GM23338 (cell line): ENCODE measurements around the gene PQBP1. TPM values are rescaled to one million over a fixed set of nuclear protein-coding genes. Genes with fewer than 3 reads are reported as not detected.

Source experiments
- ATAC-seq: fragments of 200-7000 bp; cut with Tn5 transposase; 3 replicates; pipeline ENCODE4 v1.9.1; 2020
- DNase-seq: peaks from one replicate; pipeline ENCODE4 v3.0.0-alpha.2; 2015; ENCODE audit warnings: low spot score
- H2AFZ ChIP-seq: fragments of 200-600 bp; sonication (generic); 2 replicates; pipeline ENCODE4 v1.8.0; 2016; ENCODE audit warnings: antibody characterized with exemption, mild to moderate bottlenecking, moderate library complexity
- H3F3A ChIP-seq: fragments of 200-600 bp; sonication (generic); replicated peaks from 2 replicates; pipeline ENCODE4 v1.8.0; 2017; ENCODE audit warnings: antibody characterized with exemption, mixed run types, low read depth
- H3K27ac ChIP-seq: fragments of 200-600 bp; sonication (generic); 2 replicates; pipeline ENCODE4 v1.6.1; 2016; ENCODE audit warnings: low read depth
- H3K27me3 ChIP-seq: fragments of 200-600 bp; sonication (generic); 2 replicates; pipeline ENCODE4 v1.8.0; 2016; ENCODE audit warnings: mild to moderate bottlenecking, mixed run types, moderate library complexity; ENCODE audit not compliant: insufficient read depth
- H3K36me3 ChIP-seq: fragments of 200-600 bp; sonication (generic); 2 replicates; pipeline ENCODE4 v1.8.0; 2016; ENCODE audit warnings: mild to moderate bottlenecking; ENCODE audit not compliant: insufficient read depth
- H3K4me1 ChIP-seq: fragments of 200-600 bp; sonication (generic); 2 replicates; pipeline ENCODE4 v1.8.0; 2016; ENCODE audit warnings: mild to moderate bottlenecking, moderate library complexity; ENCODE audit not compliant: insufficient read depth
- H3K4me2 ChIP-seq: fragments of 200-600 bp; sonication (generic); 2 replicates; pipeline ENCODE4 v1.7.1; 2017; ENCODE audit warnings: mixed run types
- H3K4me3 ChIP-seq: fragments of 200-600 bp; sonication (generic); 2 replicates; pipeline ENCODE4 v1.6.1; 2016; ENCODE audit warnings: mixed run types
- H3K79me2 ChIP-seq: fragments of 200-600 bp; sonication (generic); replicated peaks from 2 replicates; pipeline ENCODE4 v1.8.0; 2017; ENCODE audit warnings: mild to moderate bottlenecking; ENCODE audit not compliant: insufficient read depth
- H3K9me2 ChIP-seq: fragments of 200-600 bp; sonication (generic); 2 replicates; pipeline ENCODE4 v1.8.0; 2017; ENCODE audit not compliant: insufficient read depth
- H4K20me1 ChIP-seq: fragments of 200-600 bp; sonication (generic); replicated peaks from 2 replicates; pipeline ENCODE4 v1.8.0; 2017; ENCODE audit warnings: mild to moderate bottlenecking; ENCODE audit not compliant: insufficient read depth
- H3K27ac Mint-ChIP-seq: 2 replicates; pipeline ENCODE4 v1.8.0; 2020; ENCODE audit warnings: inconsistent platforms, mild to moderate bottlenecking, moderate library complexity, mixed read lengths
- H3K27me3 Mint-ChIP-seq: 3 replicates; pipeline ENCODE4 v1.8.0; 2022; ENCODE audit warnings: low read depth, mild to moderate bottlenecking, moderate library complexity, mixed read lengths, inconsistent platforms; ENCODE audit not compliant: insufficient read depth, poor library complexity
- H3K36me3 Mint-ChIP-seq: 3 replicates; pipeline ENCODE4 v1.8.0; 2021; ENCODE audit warnings: low read depth, mild to moderate bottlenecking, inconsistent platforms, moderate library complexity, mixed read lengths
- H3K4me1 Mint-ChIP-seq: 3 replicates; pipeline ENCODE4 v1.8.0; 2020; ENCODE audit warnings: mild to moderate bottlenecking, inconsistent platforms, mixed read lengths
- H3K4me3 Mint-ChIP-seq: 3 replicates; pipeline ENCODE4 v1.8.0; 2021; ENCODE audit warnings: moderate library complexity, mild to moderate bottlenecking, inconsistent platforms, mixed read lengths
- H3K9me3 Mint-ChIP-seq: 3 replicates; pipeline ENCODE4 v1.8.0; 2020; ENCODE audit warnings: moderate library complexity, mild to moderate bottlenecking, inconsistent platforms, mixed read lengths
- ETS1 ChIP-seq: IDR thresholded peaks from 2 replicates; pipeline ENCODE4 v1.6.1; 2016; ENCODE audit warnings: antibody characterized with exemption
- EZH2 ChIP-seq: fragments of 200-600 bp; sonication (generic); IDR thresholded peaks from one replicate; pipeline ENCODE4 v1.8.0; 2017; ENCODE audit warnings: antibody characterized with exemption, mild to moderate bottlenecking, low read depth; ENCODE audit not compliant: unreplicated experiment
- POLR2AphosphoS5 ChIP-seq: IDR thresholded peaks from 2 replicates; pipeline ENCODE4 v1.6.1; 2016; ENCODE audit warnings: antibody characterized with exemption, low read depth
- polyA plus RNA-seq: library from polyadenylated mRNA; unstranded; fragments of >200 nt; fragmentation: Nextera tagmentation; extraction: Ambion mirVana; gene quantifications from 2 replicates; pipeline ENCODE4 v1.2.1, GENCODE V29; 2016
- total RNA-seq: library from RNA; depleted of rRNA; stranded (reverse); fragments of >200 nt; shearing (Covaris generic); gene quantifications from 2 replicates; pipeline ENCODE4 v1.2.3, GENCODE V29; 2014
- TF ChIP-seq, protein P1 (sequence below), 2 experiments: fragments of 200-600 bp in 1 of 2; sonication (generic) in 1 of 2; conservative IDR thresholded peaks; 2 replicates each; pipeline versions ENCODE4 v1.5.1 to v1.6.1; 2016 to 2017; ENCODE audit warnings: antibody characterized with exemption in 2 of 2, low read depth in 2 of 2, mild to moderate bottlenecking in 2 of 2, moderate library complexity in 1 of 2
- TF ChIP-seq, protein P2 (sequence below): IDR thresholded peaks from one replicate; pipeline ENCODE4 v1.6.1; 2018; ENCODE audit warnings: antibody characterized with exemption; ENCODE audit not compliant: unreplicated experiment

Gene PQBP1
- total and polyA plus RNA-seq, 2 experiments from 2014 or later, result 63.4 to 130 TPM

DNA sequence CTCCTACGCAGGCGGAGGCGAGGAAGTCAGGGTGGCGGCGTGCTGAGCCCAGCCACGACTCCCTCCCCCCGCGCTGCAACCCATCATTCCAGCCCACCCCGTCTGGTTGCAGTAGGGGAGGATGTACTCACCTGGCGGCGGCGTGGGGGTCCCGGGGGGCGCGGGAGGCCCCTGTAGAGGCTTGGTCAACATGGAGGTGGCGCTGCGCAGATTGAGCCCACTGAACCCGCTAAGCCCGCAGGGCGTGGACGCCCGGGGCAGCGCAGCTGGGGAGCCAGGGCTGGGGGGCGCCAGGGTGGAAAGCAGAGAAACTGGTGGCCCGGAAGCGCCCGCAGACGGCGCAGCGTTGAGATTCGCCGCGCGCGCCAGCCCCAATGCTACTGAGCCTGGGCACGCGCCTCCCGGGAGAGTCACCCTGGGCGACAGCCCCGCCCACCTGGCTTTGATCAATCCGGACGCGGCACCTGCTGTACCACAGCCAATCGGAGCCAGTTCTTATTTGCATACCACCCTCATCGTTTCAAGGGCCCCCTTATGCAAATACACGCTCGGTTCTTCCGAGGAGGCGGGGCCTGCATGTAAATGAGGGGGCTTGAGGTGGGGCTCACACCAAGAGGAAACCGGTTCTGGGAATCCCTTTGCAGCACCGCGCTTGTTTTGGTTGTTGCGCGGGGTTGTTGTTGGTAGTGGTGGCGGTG lies 21.1 kb downstream of the PQBP1 start, which contains the start of gene PIM2 (continued):
- TF ChIP-seq, protein P1, sequence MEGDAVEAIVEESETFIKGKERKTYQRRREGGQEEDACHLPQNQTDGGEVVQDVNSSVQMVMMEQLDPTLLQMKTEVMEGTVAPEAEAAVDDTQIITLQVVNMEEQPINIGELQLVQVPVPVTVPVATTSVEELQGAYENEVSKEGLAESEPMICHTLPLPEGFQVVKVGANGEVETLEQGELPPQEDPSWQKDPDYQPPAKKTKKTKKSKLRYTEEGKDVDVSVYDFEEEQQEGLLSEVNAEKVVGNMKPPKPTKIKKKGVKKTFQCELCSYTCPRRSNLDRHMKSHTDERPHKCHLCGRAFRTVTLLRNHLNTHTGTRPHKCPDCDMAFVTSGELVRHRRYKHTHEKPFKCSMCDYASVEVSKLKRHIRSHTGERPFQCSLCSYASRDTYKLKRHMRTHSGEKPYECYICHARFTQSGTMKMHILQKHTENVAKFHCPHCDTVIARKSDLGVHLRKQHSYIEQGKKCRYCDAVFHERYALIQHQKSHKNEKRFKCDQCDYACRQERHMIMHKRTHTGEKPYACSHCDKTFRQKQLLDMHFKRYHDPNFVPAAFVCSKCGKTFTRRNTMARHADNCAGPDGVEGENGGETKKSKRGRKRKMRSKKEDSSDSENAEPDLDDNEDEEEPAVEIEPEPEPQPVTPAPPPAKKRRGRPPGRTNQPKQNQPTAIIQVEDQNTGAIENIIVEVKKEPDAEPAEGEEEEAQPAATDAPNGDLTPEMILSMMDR (conservative IDR thresholded peaks at IDR 0.05; ENCODE audit: low read depth in 2 of 2), result no peak
- peak; percentile 87 for TF ChIP-seq POLR2AphosphoS5

DNA sequence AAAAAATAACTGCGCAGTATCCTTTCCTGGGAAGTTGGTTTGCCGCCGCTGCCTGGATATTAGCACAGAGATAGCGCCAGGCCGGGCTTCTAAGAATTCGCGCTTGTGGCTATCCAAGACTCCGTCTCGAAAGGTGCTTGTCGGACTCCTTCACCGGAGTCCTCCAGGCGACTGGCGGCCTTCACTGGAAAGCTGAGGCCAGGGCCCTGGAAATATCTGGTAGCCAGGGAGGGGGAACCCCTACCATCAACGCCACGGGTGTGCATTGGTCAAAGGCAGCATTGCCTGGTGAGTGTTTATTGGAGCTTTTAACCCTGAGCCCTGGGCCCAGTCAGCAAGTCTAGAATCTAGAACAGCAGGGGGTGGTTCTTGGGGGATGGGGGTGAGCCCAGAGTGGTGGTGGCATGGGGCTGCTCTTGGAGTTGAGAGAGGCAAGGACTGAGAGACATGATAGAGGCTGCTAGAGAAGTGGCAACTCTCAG lies 21.7 kb downstream of the PQBP1 start:
- H3K9me3 Mint-ChIP-seq, result peaks cover 7% of the 10 kb centered on the region
- Histone ChIP-seq H3K4me3 (peak overlapping the region; percentile 63), H3K9me2 (no peaks in the 10 kb centered on the region), H3K4me2 (peak overlapping the region; percentile 72), H4K20me1 (peaks cover 13% of the 10 kb centered on the region), H3F3A (peaks cover 25% of the 10 kb centered on the region), H3K27me3 (no peaks in the 10 kb centered on the region), H3K36me3 (peaks cover 21% of the 10 kb centered on the region; the same call in 1 of the 2 replicates), H3K79me2 (peaks cover 55% of the 10 kb centered on the region), H2AFZ (no peak overlapping the region), H3K27ac (peak overlapping the region; percentile 99), H3K4me1 (peaks cover 33% of the 10 kb centered on the region; the same call in 1 of the 2 replicates)
- peaks cover 41% of the 10 kb centered on the region for H3K4me1 Mint-ChIP-seq
- H3K27ac Mint-ChIP-seq, result peak overlapping the region; percentile 99
- H3K36me3 Mint-ChIP-seq, result peaks cover 66% of the 10 kb centered on the region
- ATAC-seq, result peak; percentile 50
- TF ChIP-seq, protein P2, sequence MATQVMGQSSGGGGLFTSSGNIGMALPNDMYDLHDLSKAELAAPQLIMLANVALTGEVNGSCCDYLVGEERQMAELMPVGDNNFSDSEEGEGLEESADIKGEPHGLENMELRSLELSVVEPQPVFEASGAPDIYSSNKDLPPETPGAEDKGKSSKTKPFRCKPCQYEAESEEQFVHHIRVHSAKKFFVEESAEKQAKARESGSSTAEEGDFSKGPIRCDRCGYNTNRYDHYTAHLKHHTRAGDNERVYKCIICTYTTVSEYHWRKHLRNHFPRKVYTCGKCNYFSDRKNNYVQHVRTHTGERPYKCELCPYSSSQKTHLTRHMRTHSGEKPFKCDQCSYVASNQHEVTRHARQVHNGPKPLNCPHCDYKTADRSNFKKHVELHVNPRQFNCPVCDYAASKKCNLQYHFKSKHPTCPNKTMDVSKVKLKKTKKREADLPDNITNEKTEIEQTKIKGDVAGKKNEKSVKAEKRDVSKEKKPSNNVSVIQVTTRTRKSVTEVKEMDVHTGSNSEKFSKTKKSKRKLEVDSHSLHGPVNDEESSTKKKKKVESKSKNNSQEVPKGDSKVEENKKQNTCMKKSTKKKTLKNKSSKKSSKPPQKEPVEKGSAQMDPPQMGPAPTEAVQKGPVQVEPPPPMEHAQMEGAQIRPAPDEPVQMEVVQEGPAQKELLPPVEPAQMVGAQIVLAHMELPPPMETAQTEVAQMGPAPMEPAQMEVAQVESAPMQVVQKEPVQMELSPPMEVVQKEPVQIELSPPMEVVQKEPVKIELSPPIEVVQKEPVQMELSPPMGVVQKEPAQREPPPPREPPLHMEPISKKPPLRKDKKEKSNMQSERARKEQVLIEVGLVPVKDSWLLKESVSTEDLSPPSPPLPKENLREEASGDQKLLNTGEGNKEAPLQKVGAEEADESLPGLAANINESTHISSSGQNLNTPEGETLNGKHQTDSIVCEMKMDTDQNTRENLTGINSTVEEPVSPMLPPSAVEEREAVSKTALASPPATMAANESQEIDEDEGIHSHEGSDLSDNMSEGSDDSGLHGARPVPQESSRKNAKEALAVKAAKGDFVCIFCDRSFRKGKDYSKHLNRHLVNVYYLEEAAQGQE, result no peak
- TF ChIP-seq POLR2AphosphoS5, result peak; percentile 11; the same call in 1 of the 2 replicates
- no peak for TF ChIP-seq EZH2
- no peak for TF ChIP-seq ETS1
- H3K4me3 Mint-ChIP-seq, result peak overlapping the region; percentile 98
- H3K27me3 Mint-ChIP-seq, result peaks cover 23% of the 10 kb centered on the region
- DNase-seq, result peak; percentile 63
